NCI-H1694 treated with DMSO at 0.1 percent for 48 hours (cell line): ENCODE measurements around the gene IRF1.

Source experiments
- DNase-seq: peaks from one replicate; lab custom pipeline; 2025; lab: John Stamatoyannopoulos, UW

The IRF1 gene

DNA sequence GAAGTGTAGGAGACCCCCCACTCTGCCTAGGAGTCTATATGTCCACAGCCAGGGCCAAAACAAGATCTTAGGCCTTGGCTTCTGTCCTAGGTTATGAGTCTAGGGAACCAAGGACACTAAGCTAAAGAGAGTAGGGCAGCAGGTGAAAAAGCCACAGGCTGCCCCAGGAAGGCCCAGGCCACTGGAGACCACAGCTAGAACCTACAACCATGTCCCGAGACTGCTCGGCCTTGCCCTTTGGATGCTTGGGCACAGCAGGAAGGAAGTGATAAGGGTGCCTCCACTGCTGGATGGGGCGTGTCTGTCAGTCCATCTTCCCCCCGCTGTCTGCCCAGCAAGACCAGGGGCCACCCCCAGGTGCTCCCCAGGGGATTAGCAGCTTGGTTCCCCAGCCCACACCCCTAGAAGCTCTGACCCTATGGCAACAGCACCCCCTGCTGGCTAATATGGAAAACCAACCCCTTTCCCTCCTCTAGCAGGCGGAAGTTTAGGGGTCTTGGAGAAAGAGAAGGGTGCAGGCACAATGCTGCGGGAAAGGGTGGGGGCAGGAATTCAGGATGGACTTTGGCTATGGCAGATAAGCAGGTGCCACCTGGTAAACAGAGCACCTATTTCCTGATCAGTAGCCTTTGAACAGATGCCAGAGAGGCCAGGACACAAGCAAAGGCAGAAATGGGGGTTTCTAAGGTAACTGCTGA lies 10.5 kb upstream of the IRF1 start:
- peak; percentile 30 for DNase-seq

DNA sequence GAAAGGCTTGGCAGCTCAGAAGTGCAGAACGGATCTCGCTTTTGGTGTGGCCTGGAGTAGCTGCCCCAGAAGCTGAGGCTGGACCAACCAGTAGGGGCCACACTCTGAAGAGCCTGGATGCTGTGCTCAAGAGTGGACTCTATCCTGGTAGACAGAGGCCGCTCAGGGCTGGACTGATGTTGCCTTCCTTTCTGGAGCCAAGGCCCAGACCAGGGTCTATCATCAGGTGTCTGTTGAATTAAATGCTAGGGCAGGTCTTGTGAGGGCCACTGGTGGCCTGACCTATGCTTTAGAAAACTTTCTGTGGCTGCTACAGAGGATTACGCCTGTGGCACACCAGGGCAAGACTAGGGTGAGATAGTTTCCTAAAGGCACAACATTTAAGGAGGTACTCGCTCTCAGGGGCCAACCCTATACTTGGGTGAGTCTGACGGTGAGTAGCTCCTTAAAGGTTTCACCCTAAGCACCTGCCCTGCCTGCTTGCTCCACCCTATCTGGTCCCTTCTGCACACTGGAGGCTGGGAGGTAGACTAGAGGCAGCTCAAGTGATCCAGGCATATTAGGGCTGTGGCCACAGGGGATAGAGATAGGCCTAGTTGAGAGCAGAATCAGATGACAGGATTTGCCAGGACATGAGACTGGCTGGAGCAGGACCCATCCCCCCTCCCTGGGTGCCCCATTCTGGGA lies 9.8 kb upstream of the IRF1 start:
- DNase-seq, result no peak

DNA sequence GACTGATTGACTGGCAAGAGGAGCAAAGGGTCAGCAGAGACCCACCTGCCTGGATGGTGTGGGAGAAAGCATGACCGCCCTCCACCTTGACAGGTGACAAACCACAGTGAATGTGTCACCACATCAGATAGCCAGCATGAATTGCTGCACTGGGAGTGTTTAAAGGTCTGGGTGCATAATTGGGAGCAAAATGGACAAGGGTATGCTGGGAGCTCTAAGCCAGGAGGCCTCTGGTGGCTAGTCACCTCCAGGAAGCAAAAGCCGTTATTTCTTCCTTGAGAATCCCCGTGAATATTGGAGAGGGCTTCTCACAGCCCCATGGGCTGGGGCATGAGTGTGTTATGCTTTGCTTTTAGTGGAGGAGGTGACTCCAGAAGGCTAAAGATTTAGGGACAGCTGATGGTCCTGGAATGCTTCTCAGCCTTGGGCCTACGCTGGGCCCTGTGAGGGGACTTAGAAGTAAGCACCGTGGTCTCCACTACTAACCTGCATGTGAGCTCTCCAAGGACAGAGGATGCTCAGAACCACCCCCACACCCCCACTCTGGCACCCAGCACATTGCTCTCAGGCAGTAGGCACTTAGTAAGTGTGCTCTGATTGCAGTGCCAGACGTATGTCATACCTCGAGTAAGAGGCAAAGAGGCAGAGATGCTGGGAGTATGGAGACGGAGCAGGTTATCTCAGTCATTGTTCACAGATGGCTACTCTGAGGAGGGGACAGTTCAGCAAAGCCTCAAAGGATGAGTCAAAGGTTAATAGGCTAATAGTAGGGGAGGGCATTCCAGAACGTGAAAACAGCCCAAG lies 9.1 kb upstream of the IRF1 start:
- no peak for DNase-seq

DNA sequence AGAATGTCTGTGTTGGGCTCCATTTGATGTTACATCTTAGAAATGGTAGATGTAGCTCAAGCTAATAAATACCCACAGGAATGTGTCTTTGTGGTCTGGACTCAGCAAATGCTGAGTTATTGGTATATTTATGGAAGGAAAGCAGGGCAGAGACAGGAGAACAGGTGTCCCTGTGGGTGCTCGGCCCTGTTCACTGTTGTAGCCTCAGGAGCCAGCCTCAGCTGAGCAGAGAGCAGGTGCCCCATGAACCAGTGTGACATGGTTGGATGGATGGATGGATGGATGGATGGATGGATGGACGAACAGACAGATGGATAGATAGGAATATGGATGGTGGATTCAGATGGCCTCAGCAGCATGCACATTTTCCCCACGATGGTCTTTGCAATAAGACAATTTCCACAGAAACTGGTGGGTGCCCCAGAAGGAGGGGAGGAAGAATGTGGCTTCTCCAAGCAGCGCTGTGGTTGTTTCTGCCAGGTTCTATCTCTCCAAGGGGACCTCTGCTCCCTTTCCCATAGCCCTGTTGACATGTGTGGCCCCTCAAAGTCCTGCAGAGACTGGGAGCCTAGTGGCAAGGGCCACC lies 8.2 kb upstream of the IRF1 start:
- DNase-seq, result no peak

DNA sequence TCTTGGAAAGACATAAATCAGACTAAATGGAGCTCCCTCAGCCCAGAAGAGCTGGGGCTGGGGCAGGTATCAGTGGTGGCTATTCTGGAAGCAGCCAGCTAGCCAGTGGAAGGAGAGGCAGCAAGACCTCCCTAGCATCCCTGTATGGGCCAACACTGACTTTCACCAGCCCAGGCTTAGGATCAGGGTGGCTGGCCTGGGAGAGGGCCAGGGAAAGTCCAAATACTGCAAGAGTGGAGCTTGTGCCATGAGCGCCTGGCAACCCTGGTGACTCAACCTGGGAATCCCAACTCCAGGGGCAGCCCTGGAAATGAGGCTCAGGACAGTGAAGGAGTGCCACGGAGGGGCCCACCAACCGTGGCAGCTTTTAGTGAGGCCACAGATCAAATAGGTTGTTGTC lies 7.6 kb upstream of the IRF1 start:
- DNase-seq, result no peak

DNA sequence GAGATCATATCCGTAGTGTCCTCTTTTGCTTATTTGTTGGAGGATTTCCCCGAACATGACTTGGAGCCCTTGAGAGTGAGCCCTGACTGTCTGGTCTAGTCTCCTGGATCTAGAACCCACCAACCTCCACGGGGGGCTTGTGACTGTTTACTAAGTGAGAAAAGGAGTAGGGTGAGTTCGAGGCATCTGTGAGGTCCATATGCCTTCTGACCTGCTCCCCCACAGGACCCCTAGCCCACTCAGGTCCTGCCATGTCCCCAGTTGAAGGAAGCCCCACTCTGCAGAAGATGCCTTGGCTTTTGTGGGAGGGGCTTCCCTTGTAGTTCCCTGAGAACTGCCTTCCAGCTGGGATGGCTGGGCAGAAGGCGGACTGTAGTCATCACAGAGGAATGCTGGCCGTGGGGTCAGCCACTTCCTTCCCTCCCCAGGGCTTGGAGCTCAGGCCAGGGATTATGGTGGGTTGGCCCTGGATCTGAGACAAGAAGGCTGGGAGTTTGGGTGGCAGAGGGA lies 7.0 kb upstream of the IRF1 start:
- no peak for DNase-seq

DNA sequence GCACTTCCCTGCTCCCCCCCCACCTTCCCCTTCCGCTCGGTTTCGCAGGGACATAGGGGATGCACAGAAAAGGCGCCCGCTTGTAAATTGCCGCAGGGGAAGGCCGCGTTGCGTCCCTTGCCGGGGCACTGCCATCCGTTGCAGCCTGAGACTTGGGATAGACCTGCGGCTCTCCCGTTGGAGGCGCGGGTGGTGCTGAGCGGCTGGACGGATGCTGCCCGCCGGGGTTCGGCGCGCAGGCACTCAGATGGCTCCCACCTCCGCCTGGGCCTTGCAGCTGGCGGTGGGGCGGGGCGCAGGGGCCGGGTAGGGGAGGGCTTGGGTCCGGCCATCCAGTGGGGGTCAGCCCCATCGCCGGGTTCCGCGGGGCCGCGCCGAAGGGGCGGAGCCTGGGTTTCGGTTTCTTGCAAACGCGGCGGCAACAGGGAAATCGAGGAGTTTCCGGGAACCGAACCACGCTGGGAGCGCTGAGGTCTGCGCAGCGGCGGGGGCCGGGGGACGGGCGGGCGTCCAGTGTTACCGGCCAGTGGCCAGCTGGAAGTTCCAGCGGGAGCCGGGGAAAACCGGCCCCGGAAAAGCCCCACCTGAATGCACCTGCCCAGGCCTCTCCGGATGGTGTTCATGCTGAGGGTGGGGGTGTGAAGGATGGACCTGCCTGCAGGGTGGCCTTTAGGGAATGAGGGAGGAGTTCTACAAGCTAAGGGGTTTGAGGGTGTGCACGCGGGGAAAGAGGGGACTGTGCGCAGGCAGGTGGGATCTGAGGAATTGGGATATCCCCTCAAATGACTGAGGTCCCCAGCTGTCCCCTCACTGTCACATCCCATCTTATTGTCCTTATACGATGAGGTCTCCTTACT lies 6.3 kb upstream of the IRF1 start:
- no peak for DNase-seq

DNA sequence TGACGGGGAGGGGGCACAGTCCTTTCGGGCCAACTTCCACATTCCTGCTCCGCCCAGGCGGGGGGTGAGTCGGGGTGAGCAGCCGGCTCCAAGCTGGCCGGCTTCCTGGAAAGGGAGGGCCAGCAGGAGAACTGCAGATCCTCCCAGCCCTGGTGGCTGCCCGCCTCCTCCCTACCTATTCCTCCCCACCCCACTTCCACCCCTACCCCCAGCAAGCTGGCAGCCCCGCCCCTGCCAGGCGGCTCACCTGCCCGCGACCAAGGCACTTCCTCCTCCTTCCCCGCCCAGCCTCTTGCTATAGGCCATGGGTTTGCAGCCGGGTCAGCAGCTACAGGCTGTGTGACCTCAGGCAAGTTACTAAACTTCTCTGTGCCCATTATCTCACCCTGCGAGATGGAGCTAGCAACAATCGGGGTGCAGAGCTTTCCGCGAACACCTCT lies 5.6 kb upstream of the IRF1 start:
- peak; percentile 14 for DNase-seq

DNA sequence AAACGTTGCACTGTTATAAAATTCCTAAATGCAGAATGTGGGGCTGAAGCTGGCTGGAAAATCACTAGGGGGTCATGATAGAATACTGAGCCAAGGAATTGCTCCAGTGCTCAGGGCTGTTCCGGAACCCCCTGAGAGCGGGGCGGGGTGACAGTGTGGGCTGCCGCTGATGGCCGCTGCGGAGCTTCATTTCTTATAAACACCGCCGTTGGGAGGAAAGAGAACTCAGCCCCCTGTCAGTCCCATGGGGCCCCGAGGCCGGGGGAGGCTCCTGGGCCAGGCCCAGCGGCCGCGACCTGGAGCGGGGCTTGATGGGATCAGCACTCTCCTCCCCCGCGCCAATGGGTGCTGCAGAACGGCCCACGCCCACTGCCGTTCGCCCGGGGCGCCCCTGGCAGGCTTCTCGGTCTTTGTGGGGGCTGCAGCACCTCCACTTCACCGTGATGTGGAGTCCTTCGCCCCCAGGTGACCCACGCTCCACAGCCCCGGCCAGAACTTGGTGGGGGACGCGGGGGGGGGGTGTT lies 5.2 kb upstream of the IRF1 start:
- DNase-seq, result peak; percentile 36

DNA sequence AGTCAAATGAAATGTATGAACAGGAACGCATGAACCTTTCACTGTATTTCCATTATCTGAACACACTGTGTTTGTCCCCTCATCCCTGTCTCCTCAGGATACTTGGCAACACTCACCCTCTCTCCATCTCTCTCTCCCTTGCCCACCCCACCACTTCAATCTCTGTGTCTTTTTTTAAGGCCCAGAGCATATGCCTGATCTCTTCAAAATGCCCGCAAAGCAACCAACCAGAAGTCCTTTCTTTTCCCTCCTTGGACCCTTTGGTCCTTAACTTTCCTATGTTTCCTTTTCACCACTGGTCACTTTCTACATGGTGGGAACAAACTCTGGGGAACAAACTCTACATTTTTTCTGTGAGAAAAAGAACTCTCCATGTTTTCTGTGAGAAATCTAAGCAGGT lies 3.2 kb upstream of the IRF1 start:
- DNase-seq, result no peak

DNA sequence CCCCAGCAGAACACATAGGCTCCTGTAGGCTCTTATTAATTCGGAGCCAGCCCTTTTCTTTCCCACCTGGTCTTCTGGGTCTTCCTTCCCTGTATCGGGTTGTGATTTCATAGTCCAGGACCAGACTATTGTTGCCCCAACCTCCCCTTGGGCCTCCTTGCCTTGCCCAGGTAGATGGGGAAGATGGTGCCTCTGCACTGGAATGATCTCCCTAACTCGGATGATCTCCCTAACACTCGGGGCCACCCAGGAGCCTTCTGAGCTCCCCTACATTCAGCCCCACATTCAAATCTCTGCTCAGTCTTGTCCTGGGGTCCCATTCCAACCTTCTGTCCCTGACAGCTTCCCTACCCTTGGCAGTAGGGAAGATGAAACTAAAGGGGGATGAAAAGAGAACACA lies 2.7 kb upstream of the IRF1 start:
- no peak for DNase-seq

DNA sequence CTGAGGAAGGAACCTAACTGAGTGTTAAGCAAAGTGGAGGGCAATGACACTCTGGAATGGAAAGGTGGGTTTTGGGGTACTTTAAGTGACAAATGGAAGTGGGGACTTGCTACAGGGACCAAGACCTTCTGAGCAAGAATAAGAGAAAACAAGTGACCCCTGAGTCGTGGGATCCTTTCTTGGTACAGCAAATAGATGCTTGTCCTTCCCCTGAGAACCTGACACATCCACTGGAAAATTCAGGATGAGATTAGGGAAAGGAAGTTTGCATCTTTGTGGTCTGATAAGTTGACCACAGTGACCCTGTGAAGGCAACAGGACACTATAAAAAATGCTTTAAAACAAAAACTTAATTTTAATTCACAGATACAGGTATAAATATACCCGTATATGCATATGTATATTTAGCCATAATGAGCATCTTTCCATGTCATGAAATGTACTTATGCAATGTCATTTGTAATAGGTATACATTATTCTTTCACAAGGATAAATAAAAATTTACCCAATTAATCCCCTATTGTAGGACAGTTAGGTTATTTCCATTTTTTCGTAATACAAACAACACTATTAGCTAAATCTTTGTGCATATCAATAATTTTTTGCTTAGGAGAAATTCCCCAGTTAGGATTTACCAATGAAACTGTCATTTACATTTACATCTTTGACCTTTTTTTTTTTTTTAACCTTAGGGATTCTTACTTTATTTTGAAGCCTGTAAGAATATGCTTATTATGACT lies 2.0 kb upstream of the IRF1 start:
- no peak for DNase-seq

DNA sequence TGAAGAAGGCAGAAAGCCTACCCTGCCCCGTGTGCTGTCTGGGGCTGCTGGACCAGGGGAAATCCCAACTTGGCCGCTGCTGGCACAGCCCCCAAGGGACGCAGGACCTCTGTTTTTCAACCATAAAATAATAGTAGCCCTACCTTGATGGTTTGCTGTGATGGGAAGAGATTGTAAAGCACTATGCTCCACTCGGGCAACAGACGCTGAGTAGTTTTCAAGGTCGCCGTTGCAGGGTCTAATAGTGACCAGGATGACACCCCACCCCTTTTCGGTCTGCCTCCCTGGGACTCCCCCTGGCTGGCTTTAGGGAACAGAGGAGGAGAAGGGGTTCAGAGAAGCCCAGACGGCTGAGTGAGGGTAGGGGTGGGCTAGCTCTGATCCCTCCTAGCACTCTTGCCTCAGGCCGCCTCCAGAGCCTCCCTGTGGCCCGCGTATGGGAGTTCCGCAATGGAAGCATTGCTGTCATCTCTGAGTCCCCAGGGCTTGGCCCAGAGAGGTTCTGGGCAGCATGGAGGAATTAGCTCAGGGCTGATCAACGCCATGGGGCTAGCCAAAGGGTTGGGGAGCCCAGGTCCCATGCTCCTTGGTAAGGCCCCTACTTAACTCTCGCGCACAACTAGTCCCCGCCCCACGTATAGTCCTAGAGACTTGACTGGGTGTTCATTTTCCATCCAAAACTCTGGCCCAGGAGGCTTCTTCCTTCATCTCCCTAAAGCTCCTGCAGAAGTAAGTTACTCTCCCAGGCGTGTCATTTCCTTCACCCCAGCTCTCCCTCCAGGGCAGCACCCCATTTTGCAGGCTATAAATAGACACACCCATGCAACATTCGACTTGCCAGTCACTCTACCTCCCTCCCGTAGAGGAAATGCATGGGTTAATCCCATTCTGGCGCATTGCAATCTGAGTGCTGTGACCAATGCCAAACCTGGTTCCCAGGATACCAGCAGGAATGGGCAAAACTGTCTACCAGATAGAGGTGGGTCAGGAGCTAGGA lies 1.1 kb upstream of the IRF1 start:
- no peak for DNase-seq

DNA sequence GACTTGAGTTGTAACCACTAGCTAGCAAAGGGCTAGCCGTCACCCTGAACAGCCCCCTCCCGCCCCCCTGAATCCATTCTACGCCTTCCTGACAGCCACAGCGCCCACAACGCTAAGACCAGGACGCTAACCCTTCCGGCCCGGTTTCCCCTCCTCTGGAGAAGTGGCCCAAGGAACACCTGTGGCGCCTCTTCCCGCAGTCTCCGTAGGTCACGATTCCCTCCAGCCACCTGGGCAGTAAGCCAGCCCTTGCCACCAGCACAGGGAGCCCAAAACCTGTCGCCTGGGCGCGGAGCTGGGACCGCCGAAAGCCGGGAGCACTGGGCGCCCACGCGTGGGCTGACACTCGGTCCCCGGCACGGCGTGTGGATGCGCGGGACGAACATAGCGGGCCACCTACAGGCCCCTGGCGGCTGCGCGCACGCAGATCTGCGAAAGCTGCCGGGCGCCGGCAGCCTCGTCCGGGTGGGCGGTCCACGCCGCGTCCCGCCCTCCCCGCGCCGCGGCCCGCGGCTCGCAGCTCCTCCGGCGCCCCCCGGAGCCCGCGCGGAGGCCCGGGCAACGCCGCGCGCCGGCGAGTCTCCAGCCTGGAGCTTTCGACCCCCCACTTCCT lies 596 bp downstream of the IRF1 start:
- DNase-seq, result no peak

DNA sequence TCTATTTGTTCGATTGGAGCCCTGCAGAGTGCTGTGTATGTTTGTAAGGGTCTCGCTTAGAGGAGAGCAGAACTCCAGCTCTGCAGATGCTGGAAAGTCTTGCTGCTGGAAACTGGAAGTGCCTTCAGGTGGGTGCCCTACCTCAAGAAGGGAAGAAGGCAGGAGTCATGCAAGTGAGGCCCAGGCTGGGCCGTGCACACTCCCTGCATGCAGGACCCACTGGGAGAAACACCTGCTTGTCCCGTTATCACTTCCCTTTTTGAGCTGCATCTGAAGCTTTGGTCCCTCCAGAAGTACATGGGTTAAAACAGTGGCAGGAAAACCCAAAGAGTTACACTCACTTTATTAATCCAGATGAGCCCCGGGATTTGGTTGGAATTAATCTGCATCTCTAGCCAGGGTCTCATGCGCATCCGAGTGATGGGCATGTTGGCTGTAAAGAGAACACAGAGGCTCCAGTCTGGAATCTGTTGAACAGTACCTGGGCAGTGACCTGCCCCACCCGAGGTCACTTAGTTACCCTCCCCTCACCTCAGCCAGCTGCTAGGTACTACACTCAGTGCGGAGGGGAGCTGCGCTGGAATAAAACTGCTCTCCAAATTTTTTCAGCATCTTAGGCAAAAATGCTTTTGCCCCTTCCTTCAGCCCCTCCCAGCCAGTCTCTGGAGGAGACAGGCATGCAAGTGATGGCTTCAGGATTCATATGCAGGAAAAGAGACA lies 1.4 kb downstream of the IRF1 start:
- no peak for DNase-seq

DNA sequence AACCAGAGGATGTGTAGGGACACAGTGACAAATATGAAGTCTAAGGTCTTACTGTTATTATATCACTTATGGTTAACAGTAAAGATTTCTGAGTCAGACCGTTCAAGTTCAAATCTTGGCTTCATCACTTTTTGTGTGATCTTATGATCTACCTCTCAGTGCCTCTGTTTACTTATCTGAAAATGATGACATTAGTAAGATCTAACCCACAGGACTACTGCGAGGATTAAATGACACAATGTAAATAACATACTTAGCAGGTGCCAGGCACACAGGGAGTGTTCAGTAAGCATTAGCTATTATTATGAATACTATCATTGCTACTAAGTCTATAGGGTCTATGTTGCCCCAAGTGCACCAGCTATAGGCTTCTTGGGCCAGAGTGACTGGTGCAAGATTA lies 2.0 kb downstream of the IRF1 start:
- DNase-seq, result no peak

DNA sequence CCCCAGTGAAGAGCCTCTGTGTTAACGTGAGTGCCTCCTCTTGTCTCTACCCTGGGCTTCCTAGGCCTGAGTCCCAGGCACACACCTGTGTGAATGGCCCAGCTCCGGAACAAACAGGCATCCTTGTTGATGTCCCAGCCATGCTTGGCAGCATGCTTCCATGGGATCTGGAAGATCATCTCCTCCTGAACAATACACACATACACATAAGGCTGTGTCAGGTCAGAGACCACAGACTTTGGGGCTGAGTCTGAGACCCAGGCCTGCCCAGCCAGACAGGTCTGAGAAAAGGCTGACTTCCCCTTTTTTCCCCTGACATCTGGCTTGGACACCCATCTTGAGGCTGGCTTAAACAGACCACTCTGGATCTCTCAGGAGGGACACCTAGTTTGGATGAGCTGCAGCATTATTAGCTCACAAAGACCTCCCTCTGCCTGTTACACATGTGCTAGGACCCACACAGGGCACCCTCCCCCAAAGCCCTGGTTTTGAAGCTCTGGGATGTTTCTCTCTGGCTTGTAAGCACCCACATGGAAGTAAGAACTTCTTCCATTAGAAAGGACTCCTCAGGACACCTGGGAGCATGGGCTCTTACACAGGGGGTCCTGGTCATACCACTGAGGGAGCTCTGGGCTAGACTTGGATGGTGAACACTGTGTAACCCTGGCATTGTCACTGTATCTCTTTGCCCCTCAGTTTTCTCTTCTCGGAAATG lies 2.6 kb downstream of the IRF1 start:
- DNase-seq, result no peak

DNA sequence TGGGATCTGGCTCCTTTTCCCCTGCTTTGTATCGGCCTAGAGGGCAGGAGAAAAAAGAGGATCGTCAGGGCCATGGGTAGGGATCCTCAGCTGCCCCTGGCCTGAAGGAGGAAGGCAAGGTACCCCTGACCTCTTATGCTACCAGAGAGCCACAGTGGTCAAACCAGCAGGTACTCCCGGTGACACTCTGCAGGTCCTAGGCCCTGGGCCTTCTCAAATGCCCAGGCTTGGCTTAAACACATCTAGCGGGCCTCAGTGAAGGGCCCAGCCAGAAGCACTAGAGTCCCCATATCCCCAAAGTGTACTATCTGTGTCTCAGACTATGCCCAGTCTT lies 3.5 kb downstream of the IRF1 start:
- no peak for DNase-seq
